LNCAP (cell line): ENCODE results near the gene LKAAEAR1.

ENCODE experiments used
- CTCF ChIP-seq: fragments of 450-650 bp; IDR thresholded peaks from 2 replicates; pipeline ENCODE4 v1.5.1; 2017; ENCODE audit warnings: mild to moderate bottlenecking

Gene LKAAEAR1

DNA sequence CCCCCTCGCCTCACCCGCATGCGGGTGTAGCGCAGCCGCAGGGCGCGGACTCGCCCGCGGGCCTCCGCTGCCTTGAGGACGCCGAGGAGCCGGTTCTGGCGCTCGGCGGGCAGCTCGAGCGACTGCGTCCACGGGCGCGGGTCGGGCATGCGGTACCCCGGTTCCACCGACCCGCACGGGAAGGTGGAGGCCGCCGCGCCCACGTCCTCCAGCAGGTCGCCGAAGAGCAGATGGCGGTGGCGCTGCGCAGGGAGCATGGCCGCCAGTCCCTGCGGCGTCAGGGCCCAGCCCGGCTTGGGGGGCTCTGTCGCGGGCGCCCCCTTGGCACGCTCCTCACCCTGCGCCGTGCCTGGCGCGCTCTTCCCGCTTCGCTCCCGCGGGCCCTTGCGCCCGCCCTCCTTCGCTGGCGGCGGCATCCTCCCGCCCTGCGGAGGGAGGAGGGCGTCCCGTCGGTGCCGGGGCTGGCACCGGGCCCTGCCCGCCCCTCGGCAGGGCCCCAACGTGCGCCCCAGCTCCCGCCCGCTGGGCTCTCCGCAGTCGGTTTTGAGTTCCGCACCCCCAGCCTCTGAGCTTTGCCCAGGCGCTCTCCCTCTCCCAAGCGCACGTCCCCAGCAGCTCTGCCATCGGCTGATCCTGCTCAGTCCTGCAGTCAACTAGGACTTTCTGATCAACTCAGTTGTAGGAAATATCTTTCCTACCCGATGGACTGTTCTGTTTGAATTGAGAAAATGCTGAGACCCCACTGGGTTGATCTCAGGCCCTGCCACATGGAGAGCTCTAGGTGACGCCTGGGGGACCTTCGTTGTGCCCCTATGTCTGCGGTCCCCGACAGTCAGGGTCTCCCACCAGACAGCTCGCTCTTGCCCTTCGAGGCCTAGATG is at the start of gene LKAAEAR1:
TSS of gene LKAAEAR1 (minus strand) at position 595 of the 881 bp plus-strand sequence. CDS start at position 416, 179 bp downstream.
- no peak; the same call in 1 of the 2 replicates for TF ChIP-seq CTCF

DNA sequence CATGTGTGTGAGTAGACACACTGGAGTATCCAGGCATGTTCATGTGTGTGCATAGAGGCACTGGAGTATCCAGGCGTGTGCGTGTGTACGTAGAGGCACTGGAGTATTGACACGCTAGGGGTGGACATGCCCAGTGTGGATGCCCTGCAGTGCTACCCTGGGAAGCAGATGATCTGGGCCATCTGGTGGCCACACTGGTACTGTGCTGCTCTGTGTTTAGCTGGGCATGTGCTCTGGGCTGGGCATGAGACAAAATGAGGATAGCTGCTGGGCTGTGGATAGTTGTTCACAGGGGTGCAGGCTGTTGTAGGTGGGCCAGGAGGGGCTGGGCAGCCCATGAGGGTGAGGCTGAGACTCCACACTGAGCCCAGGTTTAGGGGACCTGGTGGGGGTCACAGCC is 47.2 kb upstream of the LKAAEAR1 start:
- peak; percentile 49 for TF ChIP-seq CTCF

DNA sequence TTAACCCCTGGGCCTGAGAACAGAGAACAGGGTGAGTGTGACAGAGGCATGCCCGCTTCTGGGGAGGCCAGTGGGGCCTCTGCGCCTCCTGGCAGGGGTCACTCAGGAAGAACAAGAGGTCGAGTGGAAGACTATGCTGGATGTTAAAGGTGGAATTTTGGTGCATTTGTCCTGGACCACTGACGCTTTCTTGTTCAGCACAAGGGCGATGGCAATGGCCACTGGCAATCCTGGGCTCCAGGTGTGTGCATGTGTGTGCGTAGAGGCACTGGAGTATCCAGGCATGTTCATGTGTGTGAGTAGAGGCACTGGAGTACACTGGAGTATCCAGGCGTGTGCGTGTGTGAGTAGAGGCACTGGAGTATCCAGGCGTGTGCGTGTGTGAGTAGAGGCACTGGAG is 46.7 kb upstream of the LKAAEAR1 start:
- no peak for TF ChIP-seq CTCF

GRCh38 chr20:64130271-64130670 is 46.1 kb upstream of the LKAAEAR1 start:
- no peak for TF ChIP-seq CTCF

GRCh38 chr20:64129146-64129782 is 45.1 kb upstream of the LKAAEAR1 start:
- no peak for TF ChIP-seq CTCF

GRCh38 chr20:64121586-64121985 is 37.4 kb upstream of the LKAAEAR1 start:
- no peak for TF ChIP-seq CTCF

DNA sequence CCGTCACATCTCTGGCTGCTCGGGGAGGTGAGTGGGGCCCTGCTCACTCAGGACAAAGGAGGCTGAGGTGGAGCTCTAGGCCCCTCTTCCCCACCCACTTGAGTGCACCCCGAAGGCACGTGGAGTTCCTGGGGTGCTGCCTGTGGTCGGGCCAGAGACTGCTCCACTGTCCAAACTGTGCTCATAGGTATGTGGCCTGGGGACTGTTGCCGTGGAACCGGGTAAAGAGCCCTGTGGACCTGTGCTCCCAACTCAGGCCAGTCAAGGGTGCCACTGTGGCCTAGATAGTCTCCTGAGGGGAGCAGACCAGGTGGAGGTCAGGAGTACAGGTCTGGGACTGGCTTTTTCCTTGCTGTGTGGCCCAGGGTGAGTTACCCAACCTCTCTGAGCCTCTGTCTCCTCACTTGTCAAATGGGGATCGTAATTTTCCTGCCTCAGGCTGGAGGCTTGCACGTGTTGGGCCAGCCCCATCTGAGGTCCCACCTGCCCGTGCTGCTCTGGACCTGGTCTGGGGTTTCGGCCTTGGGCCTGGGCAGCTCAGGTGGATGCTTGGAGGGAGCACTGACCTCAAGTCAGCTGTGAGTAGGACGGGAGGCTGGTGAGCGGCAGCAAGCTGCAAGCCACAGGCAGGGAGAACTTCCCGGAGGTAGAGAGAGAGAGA is 35.6 kb upstream of the LKAAEAR1 start:
- no peak for TF ChIP-seq CTCF
